ENCODE results near the gene RANBP9. TPM values are rescaled to one million over a fixed set of nuclear protein-coding genes. Genes with fewer than 3 reads are reported as not detected.

RANBP9 gene
- total RNA-seq, 1 donor from 2014 or later, result 41.1 TPM

DNA sequence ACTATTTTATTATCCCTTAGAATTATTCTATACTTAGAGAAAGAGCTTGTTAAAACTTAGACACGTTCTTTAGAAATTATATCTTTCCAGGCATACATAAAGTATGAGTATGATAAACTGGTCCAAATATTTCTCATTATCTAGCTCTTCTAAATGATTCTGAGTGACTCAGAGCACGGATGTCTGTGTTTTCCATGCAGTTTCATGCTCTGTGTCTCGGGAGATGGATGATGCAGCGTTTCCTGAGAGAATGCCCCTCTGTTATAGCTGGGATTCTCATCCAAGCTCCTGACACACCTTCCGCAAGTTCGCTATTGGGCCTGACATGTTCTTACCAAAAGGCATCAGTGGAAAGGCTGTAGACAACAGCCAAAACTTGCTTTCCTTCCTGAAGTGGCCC lies 117.9 kb downstream of the RANBP9 start:
- no peak for DNase-seq

DNA sequence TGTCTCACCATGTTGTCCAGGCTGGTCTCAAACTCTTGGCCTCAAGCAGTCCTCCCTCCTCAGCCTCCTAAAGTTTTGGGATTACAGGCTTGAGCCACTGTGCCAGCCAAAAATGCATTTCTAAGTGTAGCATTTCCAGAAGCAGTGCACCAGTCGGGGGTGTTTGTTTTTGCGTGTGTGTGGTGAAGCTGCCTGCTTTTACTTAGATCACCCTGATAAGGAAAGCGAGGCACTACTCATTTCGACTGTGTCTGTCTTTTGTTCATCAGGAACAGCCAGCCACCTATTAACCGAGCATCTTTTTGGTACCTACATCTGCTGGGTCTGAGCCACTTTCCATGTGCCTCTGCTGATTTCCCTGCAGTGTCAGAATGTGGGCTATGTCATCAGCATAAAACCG lies 118.5 kb downstream of the RANBP9 start:
- DNase-seq, result no peak

DNA sequence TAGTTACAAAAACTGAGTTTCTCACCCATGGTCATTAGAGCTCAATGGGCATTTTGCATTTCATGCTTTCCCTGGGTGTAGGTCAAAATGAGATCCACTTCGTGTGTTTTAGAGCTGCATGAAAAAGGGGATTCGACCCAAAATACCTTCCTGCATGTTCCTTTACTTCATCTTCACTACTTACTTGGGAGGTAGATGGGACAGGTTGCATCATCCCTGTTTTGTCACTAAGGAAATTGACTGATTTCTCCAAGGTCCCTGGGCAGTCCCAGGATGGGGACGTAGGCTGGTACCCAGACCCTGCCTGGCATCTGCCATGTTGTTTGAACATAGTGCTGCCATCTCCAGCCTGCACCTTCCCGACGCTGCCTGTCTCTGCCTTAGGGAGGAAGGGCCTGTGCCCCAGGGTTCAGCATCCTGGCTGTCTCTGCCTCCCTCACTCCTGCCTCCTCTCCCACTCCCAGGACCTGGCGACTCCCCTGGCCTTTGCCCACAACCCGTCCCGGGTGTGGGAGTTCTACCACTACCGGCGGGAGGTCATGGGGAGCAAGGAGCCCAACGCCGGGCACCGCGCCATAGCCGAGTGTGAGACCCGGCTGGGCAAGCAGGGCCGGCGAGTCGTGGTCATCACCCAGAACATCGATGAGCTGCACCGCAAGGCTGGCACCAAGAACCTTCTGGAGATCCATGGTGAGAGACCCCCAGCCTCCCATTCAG lies 120.3 kb downstream of the RANBP9 start:
- no peak for DNase-seq

DNA sequence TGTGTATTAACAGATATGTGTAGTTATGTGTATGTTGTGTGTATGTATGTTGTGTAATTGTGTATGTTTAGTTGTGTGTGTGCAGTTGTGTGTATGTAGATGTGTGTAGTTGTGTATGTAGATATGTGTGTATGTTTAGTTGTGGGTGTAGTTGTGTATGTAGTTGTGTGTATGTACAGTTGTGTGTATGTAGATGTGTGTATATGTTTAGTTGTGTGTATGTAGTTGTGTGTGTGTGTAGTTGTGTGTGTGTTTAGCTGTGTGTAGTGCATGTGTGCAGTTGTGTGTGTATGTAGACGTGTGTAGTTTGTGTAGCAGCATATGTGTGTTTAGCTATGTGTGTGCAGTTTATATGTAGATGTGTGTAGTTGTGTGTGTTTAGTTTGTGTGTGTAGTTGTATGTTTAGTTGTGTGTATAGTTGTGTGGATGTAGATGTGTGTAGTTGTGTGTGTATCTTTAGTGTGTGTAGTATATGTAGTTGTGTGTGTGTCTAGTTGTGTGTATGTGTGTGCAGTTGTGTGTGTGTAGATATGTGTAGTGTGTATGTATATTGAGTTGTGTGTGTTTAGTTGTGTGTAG lies 121.0 kb downstream of the RANBP9 start:
- no peak for DNase-seq

DNA sequence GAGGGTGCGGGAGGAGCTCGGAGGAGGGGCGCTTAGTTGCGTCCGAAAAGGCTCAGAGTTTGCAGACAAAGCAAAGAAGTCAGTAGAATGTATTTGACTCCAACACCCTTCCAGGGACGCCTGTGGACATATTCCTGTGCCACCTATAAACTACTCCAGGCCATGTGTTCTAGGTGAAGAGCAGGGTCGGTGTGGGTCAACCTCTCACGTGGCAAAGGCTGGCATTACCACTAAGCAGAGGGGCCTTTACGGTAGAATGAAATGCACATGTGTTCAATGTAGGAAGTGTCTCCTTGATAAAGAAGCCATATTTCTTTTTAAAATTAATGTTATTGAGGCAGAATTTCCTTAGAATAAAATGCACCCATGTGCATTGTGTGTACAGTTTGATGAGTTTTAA lies 121.8 kb downstream of the RANBP9 start:
- no peak for DNase-seq

DNA sequence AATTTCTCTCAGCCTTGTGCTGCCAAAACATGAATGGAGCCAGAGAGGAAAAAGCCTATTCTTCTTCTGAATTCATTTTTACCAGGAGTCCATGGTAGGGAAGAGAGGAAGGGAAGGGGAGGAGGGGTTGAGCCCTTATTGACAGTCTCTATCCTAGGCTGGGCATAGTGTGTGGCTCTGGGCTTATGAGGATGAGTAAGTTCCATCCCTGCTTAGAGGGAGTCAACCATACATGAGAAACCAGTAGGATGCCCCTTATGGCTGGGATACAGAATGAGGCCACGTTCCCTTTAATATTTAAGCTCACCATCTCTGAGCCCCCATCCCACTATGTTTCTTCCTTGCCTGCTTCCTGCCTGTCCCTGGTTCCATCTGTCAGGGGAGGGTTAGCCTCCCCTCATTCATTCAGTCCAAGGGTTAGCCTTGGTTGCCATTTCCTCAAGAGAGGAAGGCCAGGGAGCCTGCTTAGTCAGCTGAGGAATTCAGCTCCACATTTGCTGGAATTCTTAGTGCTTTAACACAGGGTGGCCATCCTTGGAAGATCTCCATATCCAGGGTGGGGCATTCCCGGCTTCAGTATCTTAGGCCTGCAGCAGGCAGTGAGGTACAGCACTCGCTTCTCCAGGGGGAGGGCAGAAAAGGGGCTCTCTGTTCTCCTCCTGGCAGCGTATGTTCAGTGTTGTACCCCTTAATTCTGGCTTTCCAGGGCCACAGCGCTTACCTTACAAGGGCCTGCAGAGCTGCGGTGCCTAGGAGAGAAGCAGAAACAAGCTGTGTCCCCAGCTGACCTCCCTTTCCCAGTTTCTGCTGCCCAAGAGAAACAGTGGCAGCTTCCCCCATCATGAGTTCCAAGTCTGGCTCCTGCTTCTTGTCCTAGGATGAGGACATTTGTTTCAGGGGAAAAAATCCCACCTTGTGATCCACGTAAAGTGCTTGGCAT lies 124.8 kb downstream of the RANBP9 start:
- no peak for DNase-seq

DNA sequence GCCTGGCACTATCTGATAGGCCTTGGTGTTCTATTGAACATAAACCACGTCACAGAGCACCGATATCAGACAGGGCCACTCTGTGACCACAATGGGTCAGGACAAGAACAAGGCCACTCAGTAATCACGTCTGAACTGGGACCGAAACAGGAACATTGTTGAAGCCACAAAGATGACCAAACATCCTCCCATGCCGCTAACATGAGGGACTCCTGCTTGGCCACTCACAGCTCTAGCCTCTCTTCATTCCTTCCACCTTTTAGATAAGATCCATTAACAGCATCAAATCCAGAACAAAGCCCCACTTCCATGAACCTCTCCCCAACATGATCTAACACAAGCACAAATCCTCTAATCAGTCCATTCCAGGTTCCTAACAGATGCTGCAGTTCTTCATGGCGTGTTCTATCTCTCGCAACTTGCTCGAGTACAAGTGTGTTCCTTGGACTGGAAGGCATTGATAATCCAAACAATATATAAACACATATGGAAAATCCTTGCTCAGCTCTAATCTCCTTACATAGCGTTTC lies 129.9 kb downstream of the RANBP9 start:
- no peak for DNase-seq

DNA sequence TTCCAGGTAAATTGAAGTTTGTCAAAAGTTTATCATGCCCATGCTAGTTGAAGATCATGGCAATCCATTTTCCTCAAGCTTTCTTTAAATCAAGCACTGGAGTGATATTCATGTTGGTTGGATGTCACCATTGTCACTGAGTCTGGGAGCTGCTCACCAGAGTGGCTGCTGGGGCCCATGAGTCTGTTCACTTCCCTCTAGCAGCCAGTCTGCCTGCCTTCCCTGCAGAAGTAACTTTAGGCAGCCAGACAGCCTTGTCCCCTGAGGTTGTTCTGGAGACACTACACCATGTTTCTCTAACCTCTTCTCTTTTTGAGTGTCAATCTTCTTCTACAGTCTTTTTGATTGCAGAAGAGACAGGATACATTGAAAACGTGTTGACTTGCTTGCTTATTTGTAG lies 131.7 kb downstream of the RANBP9 start:
- DNase-seq, result no peak

DNA sequence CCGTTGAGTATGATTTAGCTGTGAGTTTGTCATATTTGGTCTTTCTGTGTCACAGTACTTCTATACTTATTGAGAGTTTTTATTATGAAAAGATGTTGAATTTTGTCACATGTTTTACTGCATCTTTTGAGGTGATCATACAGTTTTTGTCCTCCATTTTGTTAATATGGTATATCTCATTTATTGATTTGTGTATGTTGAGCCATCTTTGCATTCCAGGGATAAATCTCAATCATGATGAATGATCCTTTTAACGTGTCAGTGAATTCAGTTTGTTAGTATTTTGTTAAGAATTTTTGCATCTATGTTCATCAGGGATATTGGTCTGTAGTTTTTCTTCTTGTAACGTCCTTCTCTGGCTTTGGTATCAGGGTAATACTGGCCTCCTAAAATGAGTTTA lies 133.7 kb downstream of the RANBP9 start:
- DNase-seq, result no peak

DNA sequence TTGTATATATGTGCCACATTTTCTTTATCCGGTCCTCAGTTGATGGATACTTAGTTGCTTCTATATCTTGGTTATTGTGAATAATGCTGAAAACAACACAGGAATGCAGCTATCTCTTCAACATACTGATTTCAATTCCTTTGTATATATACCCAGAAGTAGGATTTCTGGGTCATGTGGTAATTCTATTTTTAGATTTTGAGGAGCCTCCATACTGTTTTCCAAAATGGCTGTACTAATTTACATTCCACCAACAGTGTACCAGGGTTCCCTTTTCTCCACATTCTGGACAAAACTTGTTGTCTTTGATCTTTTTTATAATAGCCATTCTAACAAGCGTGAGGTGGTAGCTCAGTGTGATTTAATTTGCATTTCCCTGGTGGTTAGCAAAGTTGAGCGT lies 135.6 kb downstream of the RANBP9 start:
- no peak for DNase-seq

DNA sequence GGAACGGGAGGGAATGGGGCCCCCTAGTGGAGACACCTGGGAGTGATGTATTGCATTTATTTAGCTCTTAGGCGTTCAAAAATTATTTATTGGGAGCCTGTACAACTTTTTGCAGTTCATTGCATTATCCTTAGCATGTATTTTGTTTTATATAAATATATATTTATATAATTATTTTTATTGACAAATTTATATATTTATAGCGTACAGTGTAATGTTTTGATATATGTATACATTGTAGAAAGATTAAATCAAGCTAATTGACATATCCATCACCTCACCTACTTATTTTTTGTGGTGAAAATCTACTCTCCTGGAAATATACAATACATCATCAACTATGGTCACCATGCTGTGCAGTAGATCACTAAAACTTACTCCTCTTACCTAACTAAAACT lies 136.3 kb downstream of the RANBP9 start:
- DNase-seq, result no peak

DNA sequence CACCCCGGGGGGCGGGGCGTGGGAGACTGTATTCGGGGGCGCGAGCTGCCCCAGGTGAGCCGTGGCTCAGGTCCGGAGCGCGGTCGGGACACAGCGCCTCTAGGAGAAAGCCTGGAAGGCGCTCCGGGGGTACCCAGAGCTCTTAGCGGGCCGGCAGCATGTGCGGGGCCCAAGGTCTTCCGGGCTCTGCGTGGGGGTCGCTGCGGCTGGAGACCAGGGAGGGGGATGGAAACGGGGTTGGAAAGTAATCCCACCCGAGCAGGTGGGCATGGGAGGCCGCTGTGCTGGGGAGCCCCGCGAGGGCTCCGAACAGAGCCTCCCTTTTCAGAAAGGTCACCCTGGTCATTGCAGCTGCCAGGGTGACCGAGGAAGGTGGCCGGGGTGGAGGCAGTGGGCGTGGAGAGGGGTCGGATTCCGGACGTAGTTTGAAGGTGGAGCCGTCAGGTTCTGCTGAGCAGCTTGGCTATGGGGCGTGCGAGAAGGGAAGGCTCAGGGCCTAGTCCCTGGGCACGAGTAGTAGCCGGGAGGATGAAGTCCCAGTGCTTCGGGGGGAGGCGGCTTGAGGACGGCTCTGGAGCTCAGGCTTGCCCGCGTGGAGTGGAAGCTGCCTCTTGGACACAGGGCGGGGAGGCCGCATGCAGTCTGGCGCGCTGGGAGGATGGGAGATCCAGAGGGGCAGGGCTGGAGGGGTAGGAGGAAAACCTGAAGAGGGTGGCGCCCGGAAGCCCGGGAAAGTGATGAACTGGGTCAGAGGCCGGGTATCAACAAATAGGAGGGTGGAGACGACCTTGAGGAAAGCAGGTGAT lies 136.9 kb downstream of the RANBP9 start, which contains the start of gene SIRT5:
Gene SIRT5, plus strand, starts transcription at position 31 of the 806 bp plus-strand sequence. CDS start 9,510 bp downstream, outside the sequence.
- peak; percentile 64 for DNase-seq

DNA sequence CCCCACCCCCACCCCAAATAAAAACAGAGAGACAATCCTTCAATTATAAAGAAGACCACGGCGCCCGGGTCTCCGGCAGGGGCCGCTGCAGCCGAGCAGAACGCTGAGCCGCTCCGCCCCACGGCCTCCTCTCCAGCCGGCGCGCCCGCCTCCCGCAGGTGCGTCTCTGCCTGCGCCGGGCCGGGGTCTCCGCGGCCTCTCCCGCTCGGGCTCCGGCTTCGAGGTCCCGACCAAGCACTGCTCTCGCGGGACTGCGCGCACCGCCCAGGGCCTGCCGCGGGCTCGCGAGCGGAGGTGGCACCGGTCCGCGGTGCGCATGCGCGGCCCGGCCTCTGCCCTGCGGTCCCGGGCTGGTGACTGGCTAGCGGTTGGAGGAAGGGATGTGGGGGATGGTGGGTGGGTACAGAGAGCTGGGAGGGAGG lies 137.5 kb downstream of the RANBP9 start:
- DNase-seq, result peak; percentile 82

DNA sequence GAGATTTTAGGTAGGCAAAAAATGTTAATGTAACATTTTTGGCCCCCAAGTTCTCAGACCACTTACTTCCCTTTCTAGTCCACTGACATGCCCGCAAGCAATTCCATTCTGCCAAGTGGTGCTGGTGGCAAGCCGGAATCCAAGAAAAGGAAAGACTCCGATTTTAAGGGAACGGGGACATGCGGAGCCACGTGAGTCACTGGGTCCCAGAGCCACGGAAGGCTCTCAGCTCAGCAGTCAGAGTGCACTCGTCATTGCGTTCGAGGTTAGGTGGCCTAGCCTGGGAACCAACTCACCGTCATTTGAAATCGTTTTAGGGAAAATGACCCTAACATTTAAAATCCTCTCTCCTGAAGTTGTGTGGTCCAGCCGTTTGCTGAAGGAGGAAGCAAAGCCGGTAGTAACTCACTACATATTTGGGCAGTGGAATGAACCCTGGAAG lies 137.9 kb downstream of the RANBP9 start:
- no peak for DNase-seq

DNA sequence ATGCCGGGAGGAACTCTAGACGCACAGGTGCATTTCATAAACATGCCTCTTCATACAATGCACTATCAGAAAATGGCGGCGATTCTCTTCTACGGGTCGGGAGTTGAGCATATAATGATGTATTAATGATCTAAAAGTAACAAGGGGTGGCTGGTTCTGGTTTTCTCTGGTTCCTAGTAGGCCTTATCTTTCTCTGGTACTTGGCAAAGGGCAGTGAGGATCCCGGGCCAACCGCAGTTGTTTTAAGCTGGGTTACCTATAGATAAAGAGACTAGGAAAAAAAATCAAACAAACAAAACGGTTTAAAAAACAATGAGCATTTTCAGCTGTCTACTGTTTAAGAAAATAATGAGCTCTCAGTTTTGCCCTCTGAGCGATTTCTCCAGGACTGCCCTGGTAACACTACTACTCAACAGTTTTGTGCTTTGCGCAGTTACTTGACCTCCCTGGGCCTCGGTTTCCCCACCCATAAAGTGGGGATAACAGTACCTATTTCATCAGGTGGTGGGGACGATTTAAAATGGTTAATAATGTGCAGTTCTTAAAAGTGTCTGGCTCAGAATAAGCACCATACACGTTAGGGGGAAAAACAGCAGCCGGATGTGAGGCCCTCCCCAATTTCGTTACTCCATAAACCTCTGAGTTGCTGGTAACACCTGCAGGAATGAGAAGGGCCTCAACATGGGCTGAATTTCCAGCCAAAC lies 138.5 kb downstream of the RANBP9 start:
- DNase-seq, result no peak

DNA sequence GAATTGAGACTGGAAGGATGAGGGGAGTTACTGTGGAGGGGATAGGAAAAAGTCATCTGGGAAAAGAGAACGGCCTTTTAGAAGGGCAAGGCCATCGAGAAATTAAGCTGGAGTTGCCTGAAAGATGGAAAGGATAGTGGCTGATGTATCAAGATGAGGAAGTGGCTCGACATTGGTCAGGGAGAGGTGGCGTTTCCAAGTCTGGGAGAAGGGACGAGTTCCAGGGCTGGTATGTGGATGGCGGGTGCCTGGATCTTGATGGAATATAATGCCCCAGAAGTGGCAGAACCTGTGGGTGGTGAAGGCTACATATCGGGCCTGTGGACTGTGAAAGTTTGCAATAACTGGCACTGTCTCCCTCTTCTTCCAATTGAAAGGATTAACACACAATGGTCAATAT lies 139.4 kb downstream of the RANBP9 start:
- DNase-seq, result no peak

Other genes starting within 250 kb of the RANBP9 start
- 14.5 TPM for gene GFOD1, start 224.2 kb downstream of the RANBP9 start, total RNA-seq
- gene SIRT5, start 137.2 kb downstream of the RANBP9 start, total RNA-seq, result 6.9 TPM
- gene NOL7, start 96.5 kb downstream of the RANBP9 start, total RNA-seq, result 36.4 TPM
- 10.1 TPM for gene MCUR1, start 102.7 kb upstream of the RANBP9 start, total RNA-seq
- 1.1 TPM for gene RNF182, start 213.1 kb upstream of the RANBP9 start, total RNA-seq

Data from skin of body (tissue), 2 donors.